ENCODE measurements around the gene CRTC3.
"Not testable (repeated sequence)": the region's sequence is repeated elsewhere in the genome, so short reads cannot be mapped to it uniquely, and the experiment has no call there.

The CRTC3 gene

GRCh38 chr15:90657520-90658172 lies 127.9 kb downstream of the CRTC3 start:
- not testable (repeated sequence) for FAIRE-seq

GRCh38 chr15:90659481-90659880 lies 129.8 kb downstream of the CRTC3 start:
- no peak for FAIRE-seq

- no peak for FAIRE-seq
Observed at GRCh38 chr15:90660195-90660998, 130.7 kb downstream of the CRTC3 start.

GRCh38 chr15:90660999-90661330 lies 131.2 kb downstream of the CRTC3 start:
- FAIRE-seq = not testable (repeated sequence)

GRCh38 chr15:90664081-90664461 lies 134.3 kb downstream of the CRTC3 start:
- not testable (repeated sequence) for FAIRE-seq

- no peak for FAIRE-seq
Observed at GRCh38 chr15:90664650-90665287, 135.0 kb downstream of the CRTC3 start.

GRCh38 chr15:90665288-90666134 lies 135.8 kb downstream of the CRTC3 start:
- FAIRE-seq = no peak

GRCh38 chr15:90666135-90666909 lies 136.6 kb downstream of the CRTC3 start:
- no peak for FAIRE-seq

GRCh38 chr15:90667073-90667754 lies 137.5 kb downstream of the CRTC3 start:
- no peak for FAIRE-seq

GRCh38 chr15:90667755-90668345 lies 138.1 kb downstream of the CRTC3 start:
- FAIRE-seq = not testable (repeated sequence)

GRCh38 chr15:90670631-90671030 lies 140.9 kb downstream of the CRTC3 start:
- not testable (repeated sequence) for FAIRE-seq

GRCh38 chr15:90671216-90671615 lies 141.5 kb downstream of the CRTC3 start:
- no peak for FAIRE-seq

GRCh38 chr15:90673357-90673756 lies 143.6 kb downstream of the CRTC3 start:
- FAIRE-seq = not testable (repeated sequence)

GRCh38 chr15:90674476-90674875 lies 144.8 kb downstream of the CRTC3 start:
- FAIRE-seq = no peak

GRCh38 chr15:90675464-90675863 lies 145.7 kb downstream of the CRTC3 start:
- FAIRE-seq = no peak

GRCh38 chr15:90677807-90678790 lies 148.4 kb downstream of the CRTC3 start:
- FAIRE-seq = no peak

- FAIRE-seq = no peak
Observed at GRCh38 chr15:90679959-90680358, 150.2 kb downstream of the CRTC3 start.

- FAIRE-seq = no peak
Observed at GRCh38 chr15:90680371-90680935, 150.7 kb downstream of the CRTC3 start.

- FAIRE-seq = no peak
Observed at GRCh38 chr15:90681056-90681455, 151.3 kb downstream of the CRTC3 start.

GRCh38 chr15:90681480-90681879 lies 151.8 kb downstream of the CRTC3 start:
- no peak for FAIRE-seq

Data from G401.6 (cell line).